Lower leg skin (tissue), 4 donors: ENCODE data around the gene ARHGDIB. TPM values are rescaled to one million over a fixed set of nuclear protein-coding genes. Genes with fewer than 3 reads are reported as not detected.

Experiments used
- DNase-seq, 2 donors: peaks; one replicate each; pipeline ENCODE4 v3.0.0-alpha.2; 2019; ENCODE audit warnings: low spot score in 2 of 2
- H3K4me3 ChIP-seq: fragments of 200-600 bp; sonication (generic); 2 replicates; pipeline ENCODE4 v1.5.1; 2017; ENCODE audit warnings: mild to moderate bottlenecking, low read depth; ENCODE audit not compliant: poor library complexity, severe bottlenecking
- POLR2A ChIP-seq, 2 donors: fragments of 450-650 bp; IDR thresholded peaks; one replicate each; pipeline ENCODE4 v1.6.1; 2016 to 2017; ENCODE audit warnings: antibody characterized with exemption in 2 of 2, mild to moderate bottlenecking in 1 of 2, moderate library complexity in 1 of 2
- WGBS, 2 donors: methylation state at CpG; one replicate each; pipeline ENCODE4 v1.1.5; 2018; 5-methylcytosine and 5-hydroxymethylcytosine counted together
- intact Hi-C: fragments of 100-400 bp; cut with DNase I; formaldehyde crosslinking; loops from one replicate; pipeline ENCODE4 v1.15.0; 2023; ENCODE audit warnings: low total_unique reads
- total RNA-seq, 4 donors: library from RNA; depleted of rRNA; stranded (reverse); fragments of >200 nt; gene quantifications; one replicate each; pipeline ENCODE4 v1.1.0, GENCODE V29; 2016
- TF ChIP-seq, protein P1 (sequence below), 3 donors: fragments of 450-650 bp; IDR thresholded peaks; one replicate each; pipeline ENCODE4 v1.5.1; 2016; ENCODE audit warnings: antibody characterized with exemption in 3 of 3, mild to moderate bottlenecking in 3 of 3, moderate library complexity in 2 of 3

The ARHGDIB gene
- total RNA-seq, 4 donors from 2014 or later, result 44.9 to 84.7 (median 82.1) TPM

DNA sequence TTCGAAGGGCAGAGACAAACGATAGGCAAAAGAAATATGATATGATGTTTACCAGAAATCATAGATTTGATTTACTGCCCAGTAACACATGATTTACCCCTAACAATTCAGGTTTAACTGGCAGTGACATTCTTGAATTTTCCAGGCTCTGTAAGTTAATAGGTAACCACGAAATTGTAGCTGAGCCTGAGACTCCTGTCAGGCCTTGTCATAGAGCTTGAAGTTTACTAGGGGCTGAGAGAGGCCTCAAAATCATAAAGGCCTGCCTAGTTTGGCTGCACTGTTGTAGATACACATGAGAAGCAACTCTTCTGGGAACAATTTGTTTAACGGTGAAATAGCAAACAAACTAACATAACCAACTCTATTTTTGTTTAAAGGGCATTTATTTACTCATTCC, 26.4 kb downstream of the ARHGDIB start:
- intact Hi-C loops, result no loop called here
- DNase-seq, result no peak
- H3K4me3 ChIP-seq, result no peak overlapping the region
- TF ChIP-seq, protein P1, sequence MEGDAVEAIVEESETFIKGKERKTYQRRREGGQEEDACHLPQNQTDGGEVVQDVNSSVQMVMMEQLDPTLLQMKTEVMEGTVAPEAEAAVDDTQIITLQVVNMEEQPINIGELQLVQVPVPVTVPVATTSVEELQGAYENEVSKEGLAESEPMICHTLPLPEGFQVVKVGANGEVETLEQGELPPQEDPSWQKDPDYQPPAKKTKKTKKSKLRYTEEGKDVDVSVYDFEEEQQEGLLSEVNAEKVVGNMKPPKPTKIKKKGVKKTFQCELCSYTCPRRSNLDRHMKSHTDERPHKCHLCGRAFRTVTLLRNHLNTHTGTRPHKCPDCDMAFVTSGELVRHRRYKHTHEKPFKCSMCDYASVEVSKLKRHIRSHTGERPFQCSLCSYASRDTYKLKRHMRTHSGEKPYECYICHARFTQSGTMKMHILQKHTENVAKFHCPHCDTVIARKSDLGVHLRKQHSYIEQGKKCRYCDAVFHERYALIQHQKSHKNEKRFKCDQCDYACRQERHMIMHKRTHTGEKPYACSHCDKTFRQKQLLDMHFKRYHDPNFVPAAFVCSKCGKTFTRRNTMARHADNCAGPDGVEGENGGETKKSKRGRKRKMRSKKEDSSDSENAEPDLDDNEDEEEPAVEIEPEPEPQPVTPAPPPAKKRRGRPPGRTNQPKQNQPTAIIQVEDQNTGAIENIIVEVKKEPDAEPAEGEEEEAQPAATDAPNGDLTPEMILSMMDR (IDR thresholded peaks at IDR 0.05), result no peak
- TF ChIP-seq POLR2A (IDR thresholded peaks at IDR 0.05), result no peak
- 70 to 75% methylated on average over 4 of the region's 4 CpGs for WGBS, 2 donors

DNA sequence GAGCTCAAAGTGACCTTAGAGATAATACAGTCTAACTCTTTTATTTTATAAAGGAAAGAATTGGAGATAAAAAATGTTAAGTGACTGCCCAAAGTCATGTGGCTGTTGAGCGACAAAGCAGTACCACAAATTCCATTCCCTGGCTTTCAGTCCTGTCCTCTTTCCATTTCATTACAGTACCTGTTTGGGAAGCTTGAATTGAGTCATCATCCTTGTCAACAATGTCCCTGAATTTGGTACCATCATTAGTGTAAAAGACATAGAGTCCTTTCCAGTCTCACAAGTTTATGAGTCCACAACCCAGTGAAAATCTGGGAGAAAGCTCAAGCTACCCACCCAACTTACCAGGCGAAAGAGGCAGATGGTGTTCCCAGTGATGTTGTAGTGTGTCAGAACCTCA, 26.9 kb downstream of the ARHGDIB start:
- 80 to 86% methylated on average over 2 of the region's 2 CpGs for WGBS, 2 donors
- H3K4me3 ChIP-seq, result no peak overlapping the region
- no peak for DNase-seq
- intact Hi-C loops, result no loop called here
- no peak for TF ChIP-seq POLR2A (IDR thresholded peaks at IDR 0.05)
- TF ChIP-seq, protein P1 (IDR thresholded peaks at IDR 0.05), result no peak

DNA sequence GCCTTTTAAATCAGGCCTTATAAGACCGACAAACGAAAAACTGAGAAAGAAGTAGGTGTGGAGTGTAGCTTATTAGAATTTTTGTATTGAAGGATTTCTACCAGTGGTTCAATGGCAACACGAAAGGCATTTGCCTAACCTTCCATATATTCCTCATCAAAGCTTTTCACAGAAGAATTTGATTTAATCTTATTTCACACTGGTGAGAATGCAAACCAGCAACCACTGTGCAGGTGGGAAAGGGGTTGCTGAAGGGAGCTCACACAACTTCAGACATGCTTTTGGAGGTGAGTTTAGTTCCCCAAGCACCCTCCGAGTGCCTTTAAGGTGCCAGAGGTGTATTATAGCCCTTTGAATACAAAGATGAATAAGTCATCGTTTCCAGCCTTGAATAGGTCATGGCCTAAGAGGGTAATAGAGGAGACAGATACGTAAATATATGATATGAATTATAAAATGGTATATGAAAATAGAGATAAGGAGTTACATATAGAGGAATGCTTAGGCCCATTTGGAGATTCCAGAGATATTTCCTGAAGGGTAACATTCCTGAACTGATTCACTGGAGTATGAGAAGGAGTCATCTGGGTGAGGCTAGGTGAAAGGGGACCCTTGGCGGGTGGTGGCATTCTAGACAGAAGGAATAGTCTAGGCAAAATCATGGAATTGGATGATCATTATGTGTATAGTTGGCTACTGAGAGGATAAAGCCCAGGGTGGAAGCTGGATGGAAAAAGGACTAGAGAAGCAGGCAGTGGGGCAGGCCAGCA, 29.4 kb downstream of the ARHGDIB start:
- DNase-seq, result no peak
- intact Hi-C loops, result no loop called here
- TF ChIP-seq POLR2A (IDR thresholded peaks at IDR 0.05), result no peak
- TF ChIP-seq, protein P1 (IDR thresholded peaks at IDR 0.05), result no peak
- WGBS, 2 donors, result 89 to 92% methylated on average over 7 of the region's 7 CpGs
- no peak overlapping the region for H3K4me3 ChIP-seq

DNA sequence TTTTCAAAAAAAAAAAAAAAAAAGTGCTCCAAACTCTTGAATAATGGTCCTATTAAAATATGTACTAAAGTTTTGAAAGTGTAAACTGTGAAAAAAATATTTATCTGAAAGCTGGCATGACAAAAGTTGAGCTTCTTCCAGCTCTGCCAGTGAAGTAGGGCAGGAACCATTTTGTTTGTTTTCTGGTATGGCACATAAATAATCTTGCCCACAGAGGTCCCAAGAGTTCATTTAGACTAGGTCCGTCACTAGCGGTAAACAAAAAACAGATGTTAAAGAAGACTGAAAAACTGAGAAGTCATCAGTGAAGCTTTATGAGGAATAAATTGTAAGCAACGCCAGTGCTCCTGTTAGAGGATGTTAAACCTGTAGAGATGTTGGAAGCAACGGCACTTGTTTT, 30.0 kb downstream of the ARHGDIB start:
- TF ChIP-seq POLR2A (IDR thresholded peaks at IDR 0.05), result no peak
- TF ChIP-seq, protein P1 (IDR thresholded peaks at IDR 0.05), result no peak
- WGBS, 2 donors, result 64 to 65% methylated on average over 4 of the region's 4 CpGs

DNA sequence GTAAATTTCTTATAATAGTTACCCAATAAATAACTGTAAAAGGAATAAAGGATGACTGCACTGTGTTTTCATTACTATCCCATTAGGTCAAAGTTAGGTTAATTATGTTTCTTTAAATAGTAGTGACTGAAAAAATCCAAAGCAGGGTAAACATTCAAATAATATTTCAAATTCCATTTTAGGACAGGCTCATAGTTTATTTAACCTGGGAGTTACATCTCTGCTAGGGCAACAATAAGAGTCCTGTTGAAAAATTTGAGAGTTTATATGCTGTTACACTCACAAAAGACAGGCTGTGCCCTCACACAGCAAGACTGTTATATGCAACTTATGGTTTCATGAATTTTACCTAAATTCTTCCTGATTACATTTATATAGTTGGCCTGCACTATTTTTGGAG, 31.1 kb downstream of the ARHGDIB start:
- intact Hi-C loops, result no loop called here
- H3K4me3 ChIP-seq, result no peak overlapping the region
- no peak for DNase-seq
- TF ChIP-seq POLR2A (IDR thresholded peaks at IDR 0.05), result no peak
- TF ChIP-seq, protein P1 (IDR thresholded peaks at IDR 0.05), result no peak

More for the DNA sequence above, 30.0 kb downstream of the ARHGDIB start:
- intact Hi-C loops, result no loop called here
- DNase-seq, result no peak
- no peak overlapping the region for H3K4me3 ChIP-seq

DNA sequence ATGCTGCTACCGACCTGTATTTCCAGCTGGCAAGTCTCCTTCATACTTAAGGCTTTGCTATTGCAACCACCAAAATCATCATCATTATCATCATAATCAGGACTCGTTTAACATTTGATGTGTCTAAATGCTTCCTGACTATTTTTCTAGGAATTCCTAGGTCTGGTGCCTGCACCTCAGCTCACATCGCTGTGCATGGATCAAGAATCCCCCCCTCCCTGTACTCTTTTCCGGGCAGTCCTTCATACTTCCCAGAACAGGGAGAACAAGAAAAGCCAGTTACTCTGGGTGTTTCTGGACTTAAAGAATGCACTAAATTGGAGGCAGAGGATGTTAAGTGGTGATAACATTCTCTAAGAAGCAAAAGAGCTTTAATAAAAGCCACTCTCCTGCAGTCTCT, 32.5 kb downstream of the ARHGDIB start:
- no peak for DNase-seq
- no peak overlapping the region for H3K4me3 ChIP-seq
- TF ChIP-seq POLR2A (IDR thresholded peaks at IDR 0.05), result no peak
- TF ChIP-seq, protein P1 (IDR thresholded peaks at IDR 0.05), result no peak
- WGBS, 2 donors, result 28% methylated on average over 4 of the region's 4 CpGs
- intact Hi-C loops, result no loop called here
